ENCODE results near the gene HS1BP3.

The HS1BP3 gene

GRCh38 chr2:20638646-20639430, 12.1 kb downstream of the HS1BP3 start:
- peaks cover 32 to 34% of the 10 kb centered on the region in 2 experiments for H3K36me3 ChIP-seq (ENCODE audit: control insufficient read depth in 1 of 2, insufficient read depth in 2 of 2, low read length in 2 of 2)
- H3K79me1 ChIP-seq (ENCODE audit: low read length) = peaks cover 10% of the 10 kb centered on the region
- H2AFZ ChIP-seq (ENCODE audit: insufficient read depth, low read length, poor library complexity) = no peak overlapping the region
- H3K4me2 ChIP-seq (ENCODE audit: low read length) = no peak overlapping the region
- H3K27ac ChIP-seq (ENCODE audit: low read depth, low read length) = no peak overlapping the region
- peaks cover 3% of the 10 kb centered on the region for H3K9me3 ChIP-seq (ENCODE audit: insufficient read depth, low read depth, low read length)
- H3K18ac ChIP-seq (ENCODE audit: low read length) = no peak overlapping the region
- no CpG with 5 or more reads among the region's 15 CpGs for WGBS (ENCODE audit: extremely low coverage, insufficient coverage, insufficient read length)
- no peak overlapping the region for H4K91ac ChIP-seq (ENCODE audit: low read depth, low read length)
- no peak overlapping the region for H2BK120ac ChIP-seq (ENCODE audit: insufficient read depth, low read length, poor library complexity)
- H4K12ac ChIP-seq (ENCODE audit: low read depth, low read length) = no peak overlapping the region
- no peak overlapping the region for H2BK5ac ChIP-seq (ENCODE audit: low read depth, low read length, poor library complexity)
- no peaks in the 10 kb centered on the region for H3K79me2 ChIP-seq (ENCODE audit: control insufficient read depth, insufficient read depth, low read length, poor library complexity)
- DNase-seq = no peak
- H3K4me1 ChIP-seq (ENCODE audit: control insufficient read depth in 1 of 2, insufficient read depth in 2 of 2, low read length in 2 of 2) = peaks cover 2 to 5% of the 10 kb centered on the region in 2 experiments
- H2AK5ac ChIP-seq (ENCODE audit: low read length) = no peak overlapping the region
- H3K23ac ChIP-seq (ENCODE audit: low read length) = no peak overlapping the region
- no peak overlapping the region for H3K14ac ChIP-seq (ENCODE audit: low read length)
- no peak overlapping the region for H4K8ac ChIP-seq (ENCODE audit: low read depth, low read length)
- H3K4me3 ChIP-seq (ENCODE audit: low read depth, low read length) = no peak overlapping the region
- no peak overlapping the region for H3K4ac ChIP-seq (ENCODE audit: low read depth, low read length)
- H3K27me3 ChIP-seq (ENCODE audit: insufficient read depth, low read length) = no peaks in the 10 kb centered on the region
- no peak overlapping the region for H2BK12ac ChIP-seq (ENCODE audit: low read length)
- no peak overlapping the region for H3K9ac ChIP-seq (ENCODE audit: low read length)

- no peak overlapping the region for H2BK12ac ChIP-seq (ENCODE audit: low read length)
- no peak overlapping the region for H3K9ac ChIP-seq (ENCODE audit: low read length)
- no peaks in the 10 kb centered on the region for H3K27me3 ChIP-seq (ENCODE audit: insufficient read depth, low read length)
- H3K14ac ChIP-seq (ENCODE audit: low read length) = no peak overlapping the region
- WGBS (ENCODE audit: extremely low coverage, insufficient coverage, insufficient read length) = no CpG with 5 or more reads among the region's 13 CpGs
- no peak overlapping the region for H2BK120ac ChIP-seq (ENCODE audit: insufficient read depth, low read length, poor library complexity)
- no peak overlapping the region for H3K4ac ChIP-seq (ENCODE audit: low read depth, low read length)
- no peak overlapping the region for H4K12ac ChIP-seq (ENCODE audit: low read depth, low read length)
- no peak overlapping the region for H4K8ac ChIP-seq (ENCODE audit: low read depth, low read length)
- H4K91ac ChIP-seq (ENCODE audit: low read depth, low read length) = no peak overlapping the region
- no peak for DNase-seq
- no peak overlapping the region for H3K23ac ChIP-seq (ENCODE audit: low read length)
- peaks cover 14% of the 10 kb centered on the region for H3K79me1 ChIP-seq (ENCODE audit: low read length)
- H3K4me1 ChIP-seq (ENCODE audit: control insufficient read depth in 1 of 2, insufficient read depth in 2 of 2, low read length in 2 of 2) = peaks cover 4 to 7% of the 10 kb centered on the region in 2 experiments
- H3K36me3 ChIP-seq (ENCODE audit: control insufficient read depth in 1 of 2, insufficient read depth in 2 of 2, low read length in 2 of 2) = peaks cover 32 to 35% of the 10 kb centered on the region in 2 experiments
- no peak overlapping the region for H3K27ac ChIP-seq (ENCODE audit: low read depth, low read length)
- no peak overlapping the region for H2AK5ac ChIP-seq (ENCODE audit: low read length)
- no peak overlapping the region for H2AFZ ChIP-seq (ENCODE audit: insufficient read depth, low read length, poor library complexity)
- no peaks in the 10 kb centered on the region for H3K79me2 ChIP-seq (ENCODE audit: control insufficient read depth, insufficient read depth, low read length, poor library complexity)
- no peak overlapping the region for H2BK5ac ChIP-seq (ENCODE audit: low read depth, low read length, poor library complexity)
- H3K18ac ChIP-seq (ENCODE audit: low read length) = no peak overlapping the region
- H3K4me3 ChIP-seq (ENCODE audit: low read depth, low read length) = no peak overlapping the region
- peaks cover 3% of the 10 kb centered on the region for H3K9me3 ChIP-seq (ENCODE audit: insufficient read depth, low read depth, low read length)
- no peak overlapping the region for H3K4me2 ChIP-seq (ENCODE audit: low read length)
Measured at GRCh38 chr2:20638014-20638413, 12.9 kb downstream of the HS1BP3 start.

- H4K91ac ChIP-seq (ENCODE audit: low read depth, low read length) = peak overlapping the region; percentile 32
- peaks cover 15% of the 10 kb centered on the region for H3K79me1 ChIP-seq (ENCODE audit: low read length)
- H2AK5ac ChIP-seq (ENCODE audit: low read length) = no peak overlapping the region
- H2BK12ac ChIP-seq (ENCODE audit: low read length) = no peak overlapping the region
- no peak overlapping the region for H2AFZ ChIP-seq (ENCODE audit: insufficient read depth, low read length, poor library complexity)
- H3K4me1 ChIP-seq (ENCODE audit: control insufficient read depth in 1 of 2, insufficient read depth in 2 of 2, low read length in 2 of 2) = peaks cover 7 to 9% of the 10 kb centered on the region in 2 experiments
- no peak overlapping the region for H3K4me3 ChIP-seq (ENCODE audit: low read depth, low read length)
- H3K36me3 ChIP-seq (ENCODE audit: control insufficient read depth in 1 of 2, insufficient read depth in 2 of 2, low read length in 2 of 2) = peaks cover 32 to 35% of the 10 kb centered on the region in 2 experiments
- H2BK120ac ChIP-seq (ENCODE audit: insufficient read depth, low read length, poor library complexity) = no peak overlapping the region
- no peaks in the 10 kb centered on the region for H3K79me2 ChIP-seq (ENCODE audit: control insufficient read depth, insufficient read depth, low read length, poor library complexity)
- H3K27ac ChIP-seq (ENCODE audit: low read depth, low read length) = no peak overlapping the region
- no peak overlapping the region for H3K4me2 ChIP-seq (ENCODE audit: low read length)
- H3K4ac ChIP-seq (ENCODE audit: low read depth, low read length) = no peak overlapping the region
- H3K27me3 ChIP-seq (ENCODE audit: insufficient read depth, low read length) = no peaks in the 10 kb centered on the region
- no peak overlapping the region for H3K14ac ChIP-seq (ENCODE audit: low read length)
- no peak overlapping the region for H2BK5ac ChIP-seq (ENCODE audit: low read depth, low read length, poor library complexity)
- no peak overlapping the region for H3K23ac ChIP-seq (ENCODE audit: low read length)
- H3K18ac ChIP-seq (ENCODE audit: low read length) = no peak overlapping the region
- no peak overlapping the region for H4K12ac ChIP-seq (ENCODE audit: low read depth, low read length)
- DNase-seq = no peak
- WGBS (ENCODE audit: extremely low coverage, insufficient coverage, insufficient read length) = no CpG with 5 or more reads among the region's 13 CpGs
- H3K9ac ChIP-seq (ENCODE audit: low read length) = no peak overlapping the region
- H3K9me3 ChIP-seq (ENCODE audit: insufficient read depth, low read depth, low read length) = peaks cover 3% of the 10 kb centered on the region
- no peak overlapping the region for H4K8ac ChIP-seq (ENCODE audit: low read depth, low read length)
Measured at GRCh38 chr2:20637147-20637546, 13.8 kb downstream of the HS1BP3 start.

- Histone ChIP-seq H3K23ac (ENCODE audit: low read length) (no peak overlapping the region), H3K9ac (ENCODE audit: low read length) (no peak overlapping the region), H3K36me3 (ENCODE audit: control insufficient read depth in 1 of 2, insufficient read depth in 2 of 2, low read length in 2 of 2) (peaks cover 27 to 29% of the 10 kb centered on the region in 2 experiments), H4K91ac (ENCODE audit: low read depth, low read length) (peak overlapping the region; percentile 89), H2BK120ac (ENCODE audit: insufficient read depth, low read length, poor library complexity) (peak overlapping the region; percentile 82), H2AFZ (ENCODE audit: insufficient read depth, low read length, poor library complexity) (peak overlapping the region; percentile 26), H3K79me2 (ENCODE audit: control insufficient read depth, insufficient read depth, low read length, poor library complexity) (no peaks in the 10 kb centered on the region), H3K4ac (ENCODE audit: low read depth, low read length) (peak overlapping the region; percentile 38), H3K4me2 (ENCODE audit: low read length) (no peak overlapping the region), H4K8ac (ENCODE audit: low read depth, low read length) (peak overlapping the region; percentile 48), H3K79me1 (ENCODE audit: low read length) (peaks cover 18% of the 10 kb centered on the region), H3K4me1 (ENCODE audit: control insufficient read depth in 1 of 2, insufficient read depth in 2 of 2, low read length in 2 of 2) (peaks cover 12 to 13% of the 10 kb centered on the region in 2 experiments), H3K4me3 (ENCODE audit: low read depth, low read length) (no peak overlapping the region), H2AK5ac (ENCODE audit: low read length) (no peak overlapping the region), H3K14ac (ENCODE audit: low read length) (peak overlapping the region; percentile 59), H2BK5ac (ENCODE audit: low read depth, low read length, poor library complexity) (peak overlapping the region; percentile 13), H3K27ac (ENCODE audit: low read depth, low read length) (no peak overlapping the region), H3K9me3 (ENCODE audit: insufficient read depth, low read depth, low read length) (peaks cover 3% of the 10 kb centered on the region), H2BK12ac (ENCODE audit: low read length) (peak overlapping the region; percentile 74), H3K18ac (ENCODE audit: low read length) (no peak overlapping the region), H3K27me3 (ENCODE audit: insufficient read depth, low read length) (no peaks in the 10 kb centered on the region), H4K12ac (ENCODE audit: low read depth, low read length) (peak overlapping the region; percentile 0)
- no CpG with 5 or more reads among the region's 32 CpGs for WGBS (ENCODE audit: extremely low coverage, insufficient coverage, insufficient read length)
- DNase-seq = peak; percentile 72 to 87
Measured at GRCh38 chr2:20635675-20636584, 15.0 kb downstream of the HS1BP3 start.
